ENCODE results near the gene KRT28. TPM values are rescaled to one million over a fixed set of nuclear protein-coding genes. Genes with fewer than 3 reads are reported as not detected.

KRT28 gene
- total and polyA plus RNA-seq, 2 donors from 2014 or later = not detected

DNA sequence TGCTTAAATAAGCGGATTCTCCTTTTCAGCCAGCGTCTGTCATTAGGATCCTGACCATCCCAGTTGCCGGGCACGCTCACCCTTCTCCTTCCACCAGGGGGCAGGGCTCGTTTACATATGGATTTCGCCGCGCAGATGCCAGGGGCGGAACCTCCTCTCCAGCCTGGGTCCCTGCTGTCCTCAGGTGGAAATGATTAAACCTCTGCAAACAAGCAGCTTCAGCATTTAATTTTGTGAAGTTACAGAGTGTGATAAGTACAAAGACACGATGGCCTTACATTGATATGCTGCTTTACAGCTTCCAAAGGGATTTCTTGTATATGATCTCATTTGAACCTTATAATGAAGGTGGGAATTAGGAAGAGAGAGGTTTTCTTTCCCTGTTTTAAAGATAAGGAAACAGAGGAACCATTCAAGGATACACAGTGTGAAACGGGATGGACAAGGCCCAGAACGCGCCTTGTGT is 3.9 kb upstream of the KRT28 start:
- peaks cover 5% of the 10 kb centered on the region for H3K27me3 ChIP-seq (ENCODE audit: control insufficient read depth, insufficient read depth, low read length)
- no peaks in the 10 kb centered on the region for H3K36me3 ChIP-seq (ENCODE audit: control insufficient read depth in 2 of 3, insufficient read depth in 3 of 3, low read length in 3 of 3)
- H3K4me3 ChIP-seq (ENCODE audit: low read length in 3 of 3) = no peak overlapping the region
- H3K9ac ChIP-seq (ENCODE audit: low read length in 3 of 3) = no peak overlapping the region
- peaks cover 0 to 3% (median 0%) of the 10 kb centered on the region in 3 donors for H3K4me1 ChIP-seq (ENCODE audit: control insufficient read depth in 2 of 3, insufficient read depth in 2 of 3, low read depth in 1 of 3, low read length in 3 of 3)
- FAIRE-seq = no peak
- DNase-seq = peak; percentile 82 to 88 (median 83)
- TF ChIP-seq, protein P1, sequence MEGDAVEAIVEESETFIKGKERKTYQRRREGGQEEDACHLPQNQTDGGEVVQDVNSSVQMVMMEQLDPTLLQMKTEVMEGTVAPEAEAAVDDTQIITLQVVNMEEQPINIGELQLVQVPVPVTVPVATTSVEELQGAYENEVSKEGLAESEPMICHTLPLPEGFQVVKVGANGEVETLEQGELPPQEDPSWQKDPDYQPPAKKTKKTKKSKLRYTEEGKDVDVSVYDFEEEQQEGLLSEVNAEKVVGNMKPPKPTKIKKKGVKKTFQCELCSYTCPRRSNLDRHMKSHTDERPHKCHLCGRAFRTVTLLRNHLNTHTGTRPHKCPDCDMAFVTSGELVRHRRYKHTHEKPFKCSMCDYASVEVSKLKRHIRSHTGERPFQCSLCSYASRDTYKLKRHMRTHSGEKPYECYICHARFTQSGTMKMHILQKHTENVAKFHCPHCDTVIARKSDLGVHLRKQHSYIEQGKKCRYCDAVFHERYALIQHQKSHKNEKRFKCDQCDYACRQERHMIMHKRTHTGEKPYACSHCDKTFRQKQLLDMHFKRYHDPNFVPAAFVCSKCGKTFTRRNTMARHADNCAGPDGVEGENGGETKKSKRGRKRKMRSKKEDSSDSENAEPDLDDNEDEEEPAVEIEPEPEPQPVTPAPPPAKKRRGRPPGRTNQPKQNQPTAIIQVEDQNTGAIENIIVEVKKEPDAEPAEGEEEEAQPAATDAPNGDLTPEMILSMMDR (IDR thresholded peaks at IDR 0.05; ENCODE audit: borderline replicate concordance, extremely low read depth, insufficient read depth) = peak; percentile 71
- intact Hi-C loops (cut with DNase I) = no loop called here
- no peaks in the 10 kb centered on the region for H3K9me3 ChIP-seq (ENCODE audit: control insufficient read depth in 2 of 3, insufficient read depth in 1 of 3, low read length in 3 of 3)
- no peak overlapping the region for H3K27ac ChIP-seq (ENCODE audit: low read depth in 2 of 2, low read length in 2 of 2)

DNA sequence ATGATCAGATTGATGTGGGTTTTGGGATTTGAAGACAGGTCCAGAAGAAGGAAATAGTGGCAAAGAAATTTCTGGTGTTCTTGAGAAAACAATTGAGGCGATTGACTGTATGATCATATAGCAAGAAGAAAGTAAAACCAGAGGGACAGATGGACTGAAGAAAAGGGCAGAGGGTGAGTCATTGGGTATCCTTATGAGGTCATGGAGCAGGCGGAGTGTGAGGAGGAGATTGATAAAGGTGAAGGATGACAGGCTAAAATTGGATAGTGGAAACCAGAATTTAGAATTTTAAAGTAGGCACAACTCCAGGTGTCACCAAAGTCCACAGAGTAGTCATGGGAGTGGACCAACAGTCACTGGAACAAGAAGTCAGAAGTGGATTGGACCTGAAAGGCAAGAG is 1.4 kb upstream of the KRT28 start:
- intact Hi-C loops (cut with DNase I) = no loop called here
- Histone ChIP-seq H3K9me3 (ENCODE audit: control insufficient read depth in 2 of 3, insufficient read depth in 1 of 3, low read length in 3 of 3) (no peaks in the 10 kb centered on the region), H3K36me3 (ENCODE audit: control insufficient read depth in 2 of 3, insufficient read depth in 3 of 3, low read length in 3 of 3) (no peaks in the 10 kb centered on the region), H3K27me3 (ENCODE audit: control insufficient read depth, insufficient read depth, low read length) (peaks cover 2% of the 10 kb centered on the region), H3K4me1 (ENCODE audit: control insufficient read depth in 2 of 3, insufficient read depth in 2 of 3, low read depth in 1 of 3, low read length in 3 of 3) (peaks cover 0 to 3% (median 0%) of the 10 kb centered on the region in 3 donors), H3K27ac (ENCODE audit: low read depth in 2 of 2, low read length in 2 of 2) (no peak overlapping the region), H3K9ac (ENCODE audit: low read length in 3 of 3) (no peak overlapping the region), H3K4me3 (ENCODE audit: low read length in 3 of 3) (no peak overlapping the region)
- no peak for DNase-seq
- FAIRE-seq = no peak
- TF ChIP-seq, protein P1 (IDR thresholded peaks at IDR 0.05; ENCODE audit: borderline replicate concordance, extremely low read depth, insufficient read depth) = no peak

DNA sequence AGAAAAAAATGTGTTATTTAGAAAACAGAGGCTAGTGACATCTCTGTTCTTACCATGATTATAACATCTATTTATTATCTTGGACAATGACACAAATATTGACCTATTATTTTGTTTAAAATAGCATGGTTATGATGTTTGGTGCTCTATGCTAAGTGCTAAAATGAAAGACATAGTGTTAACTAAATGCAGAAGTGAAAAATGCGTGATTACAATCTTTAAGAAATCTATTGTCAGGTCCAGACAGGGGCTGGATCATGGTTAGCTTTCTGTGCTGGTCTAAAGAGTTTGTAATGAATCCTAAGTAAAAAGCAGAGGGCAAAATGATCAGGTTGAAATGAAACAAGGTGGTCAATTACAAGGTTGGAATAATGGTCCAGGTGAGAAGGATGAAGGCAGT is 622 bp upstream of the KRT28 start:
- intact Hi-C loops (cut with DNase I) = no loop called here
- DNase-seq = no peak
- H3K4me3 ChIP-seq (ENCODE audit: low read length in 3 of 3) = no peak overlapping the region
- H3K36me3 ChIP-seq (ENCODE audit: control insufficient read depth in 2 of 3, insufficient read depth in 3 of 3, low read length in 3 of 3) = no peaks in the 10 kb centered on the region
- no peaks in the 10 kb centered on the region for H3K9me3 ChIP-seq (ENCODE audit: control insufficient read depth in 2 of 3, insufficient read depth in 1 of 3, low read length in 3 of 3)
- TF ChIP-seq, protein P1 (IDR thresholded peaks at IDR 0.05; ENCODE audit: borderline replicate concordance, extremely low read depth, insufficient read depth) = no peak
- no peak overlapping the region for H3K9ac ChIP-seq (ENCODE audit: low read length in 3 of 3)
- peaks cover 2% of the 10 kb centered on the region for H3K27me3 ChIP-seq (ENCODE audit: control insufficient read depth, insufficient read depth, low read length)
- no peak overlapping the region for H3K27ac ChIP-seq (ENCODE audit: low read depth in 2 of 2, low read length in 2 of 2)
- no peak for FAIRE-seq
- H3K4me1 ChIP-seq (ENCODE audit: control insufficient read depth in 2 of 3, insufficient read depth in 2 of 3, low read depth in 1 of 3, low read length in 3 of 3) = peaks cover 0 to 3% (median 0%) of the 10 kb centered on the region in 3 donors

DNA sequence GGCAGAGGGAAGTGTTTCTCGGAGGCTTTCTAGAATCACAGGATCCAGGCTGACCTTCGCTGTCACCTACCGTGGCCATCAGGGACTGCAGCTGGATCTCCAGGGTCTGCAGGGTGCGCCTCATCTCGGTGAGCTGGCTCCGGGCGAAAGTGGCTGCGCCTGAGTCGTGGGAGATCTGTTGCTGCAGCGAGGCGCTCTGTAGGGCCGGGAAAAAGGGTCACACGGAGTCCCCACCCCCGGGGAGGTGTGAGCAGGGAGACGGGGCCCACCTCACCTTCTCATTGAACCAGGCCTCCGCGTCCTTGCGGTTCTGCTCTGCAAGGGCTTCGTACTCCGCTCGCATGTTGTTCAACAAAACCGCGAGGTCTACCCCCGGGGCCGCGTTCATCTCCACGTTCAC is 2.9 kb downstream of the KRT28 start:
- no peak for FAIRE-seq
- H3K27ac ChIP-seq (ENCODE audit: low read depth in 2 of 2, low read length in 2 of 2) = no peak overlapping the region
- H3K36me3 ChIP-seq (ENCODE audit: control insufficient read depth in 2 of 3, insufficient read depth in 3 of 3, low read length in 3 of 3) = no peaks in the 10 kb centered on the region
- no peak overlapping the region for H3K9ac ChIP-seq (ENCODE audit: low read length in 3 of 3)
- H3K9me3 ChIP-seq (ENCODE audit: control insufficient read depth in 2 of 3, insufficient read depth in 1 of 3, low read length in 3 of 3) = no peaks in the 10 kb centered on the region
- TF ChIP-seq, protein P1 (IDR thresholded peaks at IDR 0.05; ENCODE audit: borderline replicate concordance, extremely low read depth, insufficient read depth) = no peak
- H3K27me3 ChIP-seq (ENCODE audit: control insufficient read depth, insufficient read depth, low read length) = peaks cover 2% of the 10 kb centered on the region
- H3K4me3 ChIP-seq (ENCODE audit: low read length in 3 of 3) = no peak overlapping the region
- intact Hi-C loops (cut with DNase I) = no loop called here
- no peaks in the 10 kb centered on the region for H3K4me1 ChIP-seq (ENCODE audit: control insufficient read depth in 2 of 3, insufficient read depth in 2 of 3, low read depth in 1 of 3, low read length in 3 of 3)
- no peak for DNase-seq

Data from kidney (tissue), 14 donors.